Stimulated activated memory B cell treated with anti-CD40 and anti-IgM and Interleukin-4, amounts not matched to agents 10 μg/mL and 1 μg/mL and 100 μg/mL, for 72 hours (primary cell): ENCODE data around the gene BRAF.
"Not testable (repeated sequence)": the region's sequence is repeated elsewhere in the genome, so short reads cannot be mapped to it uniquely, and the experiment has no call there.

Source experiments
- ATAC-seq: fragments of 150-1000 bp; cut with Tn5 transposase; 2 replicates; pipeline ENCODE4 v1.10.0; 2021
- H3K27ac Mint-ChIP-seq: one replicate; pipeline ENCODE4 v1.8.0; 2022; ENCODE audit warnings: mild to moderate bottlenecking, mixed read lengths
- H3K27me3 Mint-ChIP-seq: one replicate; pipeline ENCODE4 v1.8.0; 2022; ENCODE audit warnings: mixed read lengths
- H3K36me3 Mint-ChIP-seq: one replicate; pipeline ENCODE4 v1.8.0; 2022; ENCODE audit warnings: mixed read lengths
- H3K4me1 Mint-ChIP-seq: one replicate; pipeline ENCODE4 v1.8.0; 2022; ENCODE audit warnings: mixed read lengths
- H3K4me3 Mint-ChIP-seq: one replicate; pipeline ENCODE4 v1.8.0; 2022; ENCODE audit warnings: mild to moderate bottlenecking, moderate library complexity, mixed read lengths
- H3K9me3 Mint-ChIP-seq: one replicate; pipeline ENCODE4 v1.8.0; 2022; ENCODE audit warnings: mixed read lengths

BRAF gene

GRCh38 chr7:140698477-140698876, 226.3 kb downstream of the BRAF start:
- no peak for ATAC-seq
- Mint-ChIP-seq H3K27me3 (no peaks in the 10 kb centered on the region), H3K9me3 (no peaks in the 10 kb centered on the region), H3K4me3 (peak overlapping the region; percentile 90), H3K27ac (peak overlapping the region; percentile 90), H3K4me1 (peaks cover 28% of the 10 kb centered on the region), H3K36me3 (peaks cover 6% of the 10 kb centered on the region)

- Mint-ChIP-seq H3K36me3 (peaks cover 6% of the 10 kb centered on the region), H3K4me3 (peak overlapping the region; percentile 90), H3K9me3 (no peaks in the 10 kb centered on the region), H3K27me3 (no peaks in the 10 kb centered on the region), H3K4me1 (peaks cover 28% of the 10 kb centered on the region), H3K27ac (peak overlapping the region; percentile 90)
- ATAC-seq = no peak
Observed at GRCh38 chr7:140697447-140698143, 227.1 kb downstream of the BRAF start.

- Mint-ChIP-seq H3K36me3 (peaks cover 13% of the 10 kb centered on the region), H3K4me3 (peak within 1 kb of the TSS; percentile 90), H3K27ac (peak within 1 kb of the TSS; percentile 90), H3K27me3 (no peaks in the 10 kb centered on the region), H3K9me3 (no peaks in the 10 kb centered on the region), H3K4me1 (peaks cover 28% of the 10 kb centered on the region)
- peak; percentile 96 for ATAC-seq
Observed at GRCh38 chr7:140696680-140697446, 227.9 kb downstream of the BRAF start, which contains the start of gene NDUFB2. Gene NDUFB2, plus strand, starts transcription at chr7:140696708. Its CDS starts 37 bp downstream, at chr7:140696745.

- Mint-ChIP-seq H3K4me1 (peaks cover 28% of the 10 kb centered on the region), H3K36me3 (peaks cover 19% of the 10 kb centered on the region), H3K9me3 (no peaks in the 10 kb centered on the region), H3K4me3 (peak overlapping the region; percentile 90), H3K27me3 (no peaks in the 10 kb centered on the region), H3K27ac (peak overlapping the region; percentile 90)
- ATAC-seq = no peak
Observed at GRCh38 chr7:140696024-140696679, 228.6 kb downstream of the BRAF start.

- no peak overlapping the region for H3K4me3 Mint-ChIP-seq
- peaks cover 28% of the 10 kb centered on the region for H3K4me1 Mint-ChIP-seq
- peaks cover 24% of the 10 kb centered on the region for H3K36me3 Mint-ChIP-seq
- no peaks in the 10 kb centered on the region for H3K9me3 Mint-ChIP-seq
- peak overlapping the region; percentile 90 for H3K27ac Mint-ChIP-seq
- ATAC-seq = no peak
- H3K27me3 Mint-ChIP-seq = no peaks in the 10 kb centered on the region
Observed at GRCh38 chr7:140695381-140695780, 229.3 kb downstream of the BRAF start.

- Mint-ChIP-seq H3K27ac (no peak overlapping the region), H3K36me3 (peaks cover 29% of the 10 kb centered on the region), H3K27me3 (no peaks in the 10 kb centered on the region)
Observed at GRCh38 chr7:140694592-140694991, 230.1 kb downstream of the BRAF start.

GRCh38 chr7:140693849-140694248, 230.9 kb downstream of the BRAF start:
- H3K4me1 Mint-ChIP-seq = peaks cover 19% of the 10 kb centered on the region
- ATAC-seq, H3K27ac Mint-ChIP-seq, H3K4me3 Mint-ChIP-seq, H3K9me3 Mint-ChIP-seq, H3K27me3 Mint-ChIP-seq: not testable (repeated sequence)
- H3K36me3 Mint-ChIP-seq = peaks cover 33% of the 10 kb centered on the region

More at GRCh38 chr7:140694592-140694991, 230.1 kb downstream of the BRAF start:
- Mint-ChIP-seq H3K9me3 (no peaks in the 10 kb centered on the region), H3K4me1 (peaks cover 25% of the 10 kb centered on the region), H3K4me3 (no peak overlapping the region)
- ATAC-seq = no peak

GRCh38 chr7:140691376-140692045, 233.2 kb downstream of the BRAF start:
- no peak for ATAC-seq
- H3K27me3 Mint-ChIP-seq = no peaks in the 10 kb centered on the region
- peaks cover 38% of the 10 kb centered on the region for H3K36me3 Mint-ChIP-seq
- no peak overlapping the region for H3K27ac Mint-ChIP-seq
- H3K4me1 Mint-ChIP-seq = no peaks in the 10 kb centered on the region
- no peaks in the 10 kb centered on the region for H3K9me3 Mint-ChIP-seq
- no peak overlapping the region for H3K4me3 Mint-ChIP-seq

GRCh38 chr7:140689199-140690152, 235.3 kb downstream of the BRAF start:
- H3K9me3 Mint-ChIP-seq = no peaks in the 10 kb centered on the region
- H3K27ac Mint-ChIP-seq = peak overlapping the region; percentile 27
- no peaks in the 10 kb centered on the region for H3K4me1 Mint-ChIP-seq
- H3K36me3 Mint-ChIP-seq = peaks cover 48% of the 10 kb centered on the region
- H3K4me3 Mint-ChIP-seq = no peak overlapping the region
- no peaks in the 10 kb centered on the region for H3K27me3 Mint-ChIP-seq
- ATAC-seq = no peak

GRCh38 chr7:140688341-140688740, 236.4 kb downstream of the BRAF start:
- Mint-ChIP-seq H3K27ac (no peak overlapping the region), H3K36me3 (peaks cover 60% of the 10 kb centered on the region), H3K27me3 (no peaks in the 10 kb centered on the region), H3K4me1 (no peaks in the 10 kb centered on the region), H3K4me3 (no peak overlapping the region), H3K9me3 (no peaks in the 10 kb centered on the region)
- ATAC-seq = no peak

GRCh38 chr7:140686921-140687320, 237.8 kb downstream of the BRAF start:
- H3K36me3 Mint-ChIP-seq = peaks cover 61% of the 10 kb centered on the region
- no peak overlapping the region for H3K27ac Mint-ChIP-seq
- H3K9me3 Mint-ChIP-seq = no peaks in the 10 kb centered on the region
- ATAC-seq = no peak
- H3K4me3 Mint-ChIP-seq = no peak overlapping the region
- no peaks in the 10 kb centered on the region for H3K27me3 Mint-ChIP-seq
- peaks cover 4% of the 10 kb centered on the region for H3K4me1 Mint-ChIP-seq

- H3K4me1 Mint-ChIP-seq = peaks cover 5% of the 10 kb centered on the region
- no peak for ATAC-seq
- H3K4me3 Mint-ChIP-seq = no peak overlapping the region
- H3K9me3 Mint-ChIP-seq = no peaks in the 10 kb centered on the region
- no peak overlapping the region for H3K27ac Mint-ChIP-seq
- no peaks in the 10 kb centered on the region for H3K27me3 Mint-ChIP-seq
- peaks cover 59% of the 10 kb centered on the region for H3K36me3 Mint-ChIP-seq
Observed at GRCh38 chr7:140685407-140686087, 239.2 kb downstream of the BRAF start.

GRCh38 chr7:140684066-140684950, 240.4 kb downstream of the BRAF start:
- ATAC-seq = no peak
- peaks cover 59% of the 10 kb centered on the region for H3K36me3 Mint-ChIP-seq
- H3K27me3 Mint-ChIP-seq = no peaks in the 10 kb centered on the region
- no peak overlapping the region for H3K4me3 Mint-ChIP-seq
- no peak overlapping the region for H3K27ac Mint-ChIP-seq
- H3K4me1 Mint-ChIP-seq = peaks cover 5% of the 10 kb centered on the region
- no peaks in the 10 kb centered on the region for H3K9me3 Mint-ChIP-seq
